Immature natural killer cell (primary cell): Measurements from ENCODE around the gene TMPRSS6. TPM values are rescaled to one million over a fixed set of nuclear protein-coding genes. Genes with fewer than 3 reads are reported as not detected.

Source experiments
- DNase-seq, 3 donors: peaks; one replicate each; pipeline ENCODE4 v3.0.0; 2022; ENCODE audit warnings: mixed read lengths in 1 of 3
- H3K27ac Mint-ChIP-seq, 6 donors: one replicate each; pipeline ENCODE4 v1.8.0; 2020; ENCODE audit warnings: mixed read lengths in 6 of 6, mild to moderate bottlenecking in 5 of 6, inconsistent platforms in 4 of 6, moderate library complexity in 3 of 6
- H3K27me3 Mint-ChIP-seq, 3 donors: one replicate each; pipeline ENCODE4 v1.8.0; 2020 to 2021; ENCODE audit warnings: low read depth in 3 of 3, mild to moderate bottlenecking in 3 of 3, mixed read lengths in 3 of 3, moderate library complexity in 3 of 3, inconsistent platforms in 1 of 3
- H3K36me3 Mint-ChIP-seq, 3 donors: one replicate each; pipeline ENCODE4 v1.8.0; 2020; ENCODE audit warnings: mixed read lengths in 3 of 3, inconsistent platforms in 2 of 3, mild to moderate bottlenecking in 2 of 3
- H3K4me1 Mint-ChIP-seq, 2 donors: one replicate each; pipeline ENCODE4 v1.8.0; 2020; ENCODE audit warnings: inconsistent platforms in 2 of 2, mild to moderate bottlenecking in 2 of 2, mixed read lengths in 2 of 2, moderate library complexity in 1 of 2
- H3K4me3 Mint-ChIP-seq, 5 donors: one replicate each; pipeline ENCODE4 v1.8.0; 2020; ENCODE audit warnings: mild to moderate bottlenecking in 5 of 5, mixed read lengths in 5 of 5, inconsistent platforms in 3 of 5, moderate library complexity in 3 of 5
- H3K9me3 Mint-ChIP-seq, 6 donors: one replicate each; pipeline ENCODE4 v1.8.0; 2020; ENCODE audit warnings: mild to moderate bottlenecking in 6 of 6, mixed read lengths in 6 of 6, inconsistent platforms in 4 of 6, moderate library complexity in 3 of 6
- polyA plus RNA-seq, 3 donors: library from polyadenylated mRNA; unstranded; fragments of 300-500 nt; fragmentation: Illumina TruSeq; gene quantifications; one replicate each; pipeline ENCODE4 v1.2.3, GENCODE V29; 2021

Gene TMPRSS6
- polyA plus RNA-seq, 3 donors from 2014 or later = 0.28 to 0.52 TPM; not detected in 1

- no peak for DNase-seq
- H3K4me3 Mint-ChIP-seq = peak overlapping the region; percentile 18 to 76 (median 60)
- H3K36me3 Mint-ChIP-seq = peaks cover 40 to 80% (median 42%) of the 10 kb centered on the region in 3 donors
- peaks cover 93 to 97% of the 10 kb centered on the region in 2 donors for H3K4me1 Mint-ChIP-seq
- H3K27me3 Mint-ChIP-seq = peaks cover 16 to 44% (median 26%) of the 10 kb centered on the region in 3 donors
- peaks cover 0 to 1% (median 0%) of the 10 kb centered on the region in 6 donors for H3K9me3 Mint-ChIP-seq
- H3K27ac Mint-ChIP-seq = peak overlapping the region; percentile 92 to 97 (median 95)
Measured at GRCh38 chr22:37137131-37137530, 27.6 kb upstream of the TMPRSS6 start.

DNA sequence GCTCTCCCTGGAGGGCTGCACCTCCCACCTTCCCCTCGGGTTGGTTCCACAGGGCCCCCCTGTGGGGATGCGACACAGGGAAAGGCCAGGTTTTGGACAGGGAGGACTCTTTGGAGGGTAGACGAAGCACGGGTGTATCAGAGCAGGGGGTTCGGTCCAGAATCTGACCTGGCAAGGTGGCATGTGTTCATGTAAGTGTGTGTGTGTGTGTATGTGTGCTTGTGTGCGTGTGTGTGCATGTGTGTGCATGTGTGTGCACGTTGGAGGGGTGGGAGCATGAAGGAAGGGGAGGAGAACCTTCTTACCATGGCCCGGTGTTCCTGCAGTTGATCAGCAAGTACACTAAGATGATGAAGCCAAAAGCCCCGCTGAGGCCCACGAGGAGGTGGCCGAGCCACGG is 25.5 kb upstream of the TMPRSS6 start:
- Mint-ChIP-seq H3K4me3 (peak overlapping the region in 4 of 5 donors; percentile 16 to 49 (median 30)), H3K9me3 (peaks cover 0 to 1% (median 0%) of the 10 kb centered on the region in 6 donors), H3K36me3 (peaks cover 43 to 78% (median 44%) of the 10 kb centered on the region in 3 donors), H3K27me3 (peaks cover 18 to 46% (median 30%) of the 10 kb centered on the region in 3 donors), H3K4me1 (peaks cover 95% of the 10 kb centered on the region in 2 donors), H3K27ac (peak overlapping the region; percentile 90 to 96 (median 92))
- peak in 1 of 3 donors; percentile 15 for DNase-seq

GRCh38 chr22:37133304-37134018 is 23.9 kb upstream of the TMPRSS6 start:
- Mint-ChIP-seq H3K27me3 (peaks cover 21 to 43% (median 23%) of the 10 kb centered on the region in 3 donors), H3K27ac (peak overlapping the region; percentile 90 to 96 (median 94)), H3K4me1 (peaks cover 86 to 89% of the 10 kb centered on the region in 2 donors), H3K4me3 (peak overlapping the region in 4 of 5 donors; percentile 8 to 68 (median 46)), H3K9me3 (peaks cover 0 to 1% (median 0%) of the 10 kb centered on the region in 6 donors), H3K36me3 (peaks cover 39 to 66% (median 39%) of the 10 kb centered on the region in 3 donors)
- DNase-seq = peak in 2 of 3 donors; percentile 44 to 60

GRCh38 chr22:37132773-37133172 is 23.3 kb upstream of the TMPRSS6 start:
- DNase-seq = no peak
- H3K27me3 Mint-ChIP-seq = peaks cover 20 to 39% (median 22%) of the 10 kb centered on the region in 3 donors
- H3K36me3 Mint-ChIP-seq = peaks cover 32 to 59% (median 32%) of the 10 kb centered on the region in 3 donors
- H3K9me3 Mint-ChIP-seq = peaks cover 0 to 1% (median 0%) of the 10 kb centered on the region in 6 donors
- peak overlapping the region; percentile 90 to 96 (median 94) for H3K27ac Mint-ChIP-seq
- peak overlapping the region in 3 of 5 donors; percentile 26 to 68 (median 36) for H3K4me3 Mint-ChIP-seq
- peaks cover 80 to 85% of the 10 kb centered on the region in 2 donors for H3K4me1 Mint-ChIP-seq

DNA sequence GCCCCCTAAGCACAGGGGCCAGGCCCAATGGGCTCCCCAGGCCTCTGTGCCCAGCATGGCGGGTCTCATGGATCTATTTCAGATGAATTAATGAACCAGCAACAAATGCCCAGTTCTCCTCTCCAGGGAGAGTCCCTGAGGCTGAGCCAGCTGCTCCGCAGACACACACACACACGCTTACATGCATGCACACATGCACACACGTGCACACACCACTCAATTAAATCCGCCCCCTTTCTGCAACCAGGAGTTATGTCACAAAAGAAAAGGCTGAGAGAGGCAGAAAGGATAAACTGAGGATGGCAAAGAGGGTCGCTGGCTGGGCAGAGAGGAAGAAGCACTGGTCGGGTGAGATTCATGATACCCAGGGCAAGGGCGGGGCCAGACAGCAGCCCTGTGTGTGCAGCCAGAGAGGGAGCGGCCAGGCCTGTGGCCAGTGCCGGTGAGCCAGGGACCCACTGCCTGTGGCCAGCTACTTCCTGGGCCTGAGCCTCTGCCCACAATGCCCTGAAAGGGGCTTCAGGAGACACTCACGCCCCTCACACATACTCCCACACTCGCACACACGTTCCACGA is 20.4 kb upstream of the TMPRSS6 start:
- Mint-ChIP-seq H3K4me3 (peak overlapping the region in 3 of 5 donors; percentile 19 to 48 (median 48)), H3K4me1 (peaks cover 82 to 84% of the 10 kb centered on the region in 2 donors), H3K27ac (peak overlapping the region; percentile 79 to 95 (median 90)), H3K36me3 (peaks cover 18 to 56% (median 19%) of the 10 kb centered on the region in 3 donors), H3K27me3 (peaks cover 22 to 36% (median 27%) of the 10 kb centered on the region in 3 donors), H3K9me3 (peaks cover 0 to 1% (median 0%) of the 10 kb centered on the region in 6 donors)
- no peak for DNase-seq

DNA sequence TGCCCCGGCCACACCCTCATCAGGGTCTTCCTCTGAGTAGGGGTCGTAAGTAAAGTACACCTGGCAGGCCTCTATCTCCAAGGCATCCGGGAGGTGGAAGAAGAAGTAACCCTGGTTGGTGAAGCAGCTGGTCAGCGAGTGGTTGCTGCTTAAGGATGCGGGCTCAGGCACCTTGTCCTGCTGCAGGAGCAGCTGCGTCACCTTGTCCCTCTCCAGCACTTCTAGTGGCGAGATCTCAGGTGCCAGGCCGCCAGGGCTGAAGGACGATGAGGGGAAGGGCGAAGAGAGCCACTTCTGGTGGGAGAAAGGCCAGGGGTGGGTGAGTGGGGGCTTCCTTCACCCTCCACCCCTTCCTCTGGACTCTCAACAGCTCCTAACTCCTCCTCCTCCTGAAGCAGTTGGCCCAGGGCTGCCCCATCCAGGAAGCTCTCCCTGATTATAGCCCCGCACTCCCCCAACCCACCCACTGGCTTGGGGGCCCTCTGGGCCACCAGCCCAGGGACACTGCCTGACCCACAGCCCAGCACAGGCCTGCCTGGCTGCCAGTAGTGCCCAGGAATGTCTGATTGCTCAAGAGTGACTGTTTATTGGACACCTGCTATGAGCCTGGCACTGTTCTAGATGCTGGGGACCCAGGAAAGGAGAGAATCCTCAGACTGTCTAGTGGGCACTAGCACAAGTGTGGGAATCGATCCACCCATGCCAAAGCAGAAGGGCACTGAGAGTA is 19.2 kb upstream of the TMPRSS6 start:
- no peak for DNase-seq
- Mint-ChIP-seq H3K9me3 (peaks cover 0 to 1% (median 0%) of the 10 kb centered on the region in 6 donors), H3K36me3 (peaks cover 12 to 45% (median 18%) of the 10 kb centered on the region in 3 donors), H3K4me3 (peak overlapping the region in 1 of 5 donors; percentile 21), H3K4me1 (peaks cover 82 to 84% of the 10 kb centered on the region in 2 donors), H3K27ac (peak overlapping the region in 5 of 6 donors; percentile 36 to 90 (median 78)), H3K27me3 (peaks cover 22 to 45% (median 26%) of the 10 kb centered on the region in 3 donors)

DNA sequence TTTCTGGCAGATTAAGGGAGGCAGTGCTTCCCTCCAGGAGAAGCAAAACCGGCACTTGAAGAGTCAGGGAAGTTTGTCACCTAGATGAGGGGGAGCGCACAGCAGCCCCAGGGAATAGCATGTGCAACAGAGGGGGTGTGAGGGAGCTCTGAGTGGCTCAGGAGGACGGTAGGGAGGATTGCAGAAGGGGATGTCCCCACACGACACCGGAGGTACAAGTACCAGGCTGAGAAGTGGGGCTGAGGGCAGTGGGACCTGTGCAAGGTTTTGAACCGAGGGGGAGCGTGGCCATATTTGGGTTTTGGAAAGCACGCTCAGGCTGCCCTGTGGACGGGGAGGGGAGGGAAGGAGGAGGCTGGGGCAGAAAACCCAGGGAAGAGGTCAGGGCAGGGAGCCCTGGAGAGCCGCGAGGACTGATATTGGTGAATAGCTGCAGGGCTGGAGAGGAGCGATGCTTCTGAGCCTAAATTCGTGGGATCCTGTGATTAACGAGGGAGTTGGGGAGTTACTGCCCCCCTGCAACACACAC is 17.9 kb upstream of the TMPRSS6 start:
- Mint-ChIP-seq H3K4me1 (peaks cover 82 to 84% of the 10 kb centered on the region in 2 donors), H3K27ac (peak overlapping the region; percentile 87 to 99 (median 92)), H3K4me3 (peak overlapping the region in 2 of 5 donors; percentile 42 to 58), H3K36me3 (peaks cover 8 to 33% (median 9%) of the 10 kb centered on the region in 3 donors), H3K9me3 (no peaks in the 10 kb centered on the region), H3K27me3 (peaks cover 20 to 43% (median 26%) of the 10 kb centered on the region in 3 donors)
- no peak for DNase-seq

DNA sequence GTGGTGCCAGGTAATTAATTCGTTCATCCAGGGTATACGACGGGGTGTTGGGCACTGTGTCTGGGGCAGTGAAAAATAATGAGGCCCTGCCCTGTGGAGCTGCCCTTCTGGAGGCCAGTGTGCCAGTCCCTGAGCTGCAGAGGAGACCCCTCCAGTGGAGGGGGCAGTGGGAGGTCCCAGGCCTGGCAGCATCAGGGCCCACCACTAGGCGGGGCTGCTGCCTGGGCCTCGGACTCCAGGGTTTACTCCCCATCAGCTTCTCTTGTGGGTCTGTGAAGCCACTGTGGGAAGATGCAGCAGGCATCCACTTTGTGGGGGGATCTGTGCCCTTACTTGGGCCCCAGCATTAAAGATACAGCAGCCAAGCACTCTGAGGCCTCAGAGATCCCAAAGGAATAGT is 17.4 kb upstream of the TMPRSS6 start:
- Mint-ChIP-seq H3K36me3 (peaks cover 4 to 29% (median 8%) of the 10 kb centered on the region in 3 donors), H3K4me3 (no peak overlapping the region), H3K27ac (peak overlapping the region; percentile 87 to 99 (median 92)), H3K27me3 (peaks cover 20 to 44% (median 26%) of the 10 kb centered on the region in 3 donors), H3K4me1 (peaks cover 82 to 84% of the 10 kb centered on the region in 2 donors), H3K9me3 (no peaks in the 10 kb centered on the region)
- peak in 2 of 3 donors; percentile 32 to 54 for DNase-seq

- Mint-ChIP-seq H3K4me1 (peaks cover 82 to 83% of the 10 kb centered on the region in 2 donors), H3K27me3 (peaks cover 19 to 41% (median 25%) of the 10 kb centered on the region in 3 donors), H3K4me3 (no peak overlapping the region)
Measured at GRCh38 chr22:37126383-37126782, 16.9 kb upstream of the TMPRSS6 start.

DNA sequence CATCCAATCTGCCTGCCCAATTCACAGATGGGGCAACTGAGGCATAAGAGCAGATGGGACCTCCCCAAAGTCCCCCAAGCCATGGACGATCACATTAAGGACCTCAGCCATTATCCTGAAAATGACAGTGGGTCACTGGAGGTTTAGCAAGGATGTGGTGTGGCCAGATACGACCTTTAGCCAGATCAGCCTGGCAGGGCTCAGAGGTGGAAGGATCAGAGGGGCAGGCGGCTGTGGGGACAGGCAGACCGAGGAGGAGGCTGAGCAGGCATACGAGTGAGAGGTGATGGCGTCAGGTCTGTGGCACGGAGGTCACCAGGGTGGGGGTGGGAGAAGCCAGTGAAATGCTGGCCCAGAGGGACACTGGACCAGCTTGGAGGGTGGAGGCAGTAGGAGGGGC is 14.1 kb upstream of the TMPRSS6 start:
- Mint-ChIP-seq H3K27ac (peak overlapping the region; percentile 92 to 99 (median 97)), H3K4me3 (no peak overlapping the region), H3K36me3 (peaks cover 0 to 20% (median 0%) of the 10 kb centered on the region in 3 donors), H3K4me1 (peaks cover 64% of the 10 kb centered on the region in 2 donors), H3K9me3 (no peaks in the 10 kb centered on the region), H3K27me3 (peaks cover 9 to 35% (median 21%) of the 10 kb centered on the region in 3 donors)
- DNase-seq = peak in 1 of 3 donors; percentile 50

More at GRCh38 chr22:37126383-37126782, 16.9 kb upstream of the TMPRSS6 start:
- Mint-ChIP-seq H3K9me3 (no peaks in the 10 kb centered on the region), H3K36me3 (peaks cover 2 to 27% (median 6%) of the 10 kb centered on the region in 3 donors), H3K27ac (peak overlapping the region; percentile 87 to 99 (median 92))
- peak in 1 of 3 donors; percentile 38 for DNase-seq

DNA sequence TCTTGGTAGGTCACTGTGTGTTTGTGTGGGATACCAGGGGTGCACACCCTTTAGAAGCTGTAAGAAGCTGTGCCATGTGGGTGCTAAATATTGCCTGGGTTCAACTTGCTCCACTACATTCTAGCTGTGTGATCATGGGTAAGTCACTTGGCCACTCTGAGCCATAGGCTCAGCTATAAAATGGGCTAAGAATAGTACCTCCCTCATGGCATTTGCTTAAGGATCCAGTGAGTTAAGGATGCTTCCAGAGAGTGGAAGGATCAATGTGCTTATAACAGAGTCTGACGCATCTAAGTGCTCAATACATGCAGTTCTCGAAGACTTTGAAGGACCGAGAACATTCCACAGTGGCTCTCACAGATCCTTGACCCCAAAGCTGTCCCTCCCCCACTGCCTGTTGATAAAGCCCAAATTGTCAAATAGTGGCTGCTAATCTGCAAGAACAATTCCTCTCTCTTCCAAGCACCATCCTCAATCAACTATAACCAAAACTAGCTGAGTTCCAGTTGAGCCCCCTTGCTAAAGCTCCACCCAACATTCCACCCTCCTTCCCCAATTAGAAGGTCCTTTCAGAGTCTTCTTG is 13.2 kb upstream of the TMPRSS6 start:
- DNase-seq = peak in 1 of 3 donors; percentile 12
- H3K27me3 Mint-ChIP-seq = peaks cover 6 to 33% (median 21%) of the 10 kb centered on the region in 3 donors
- peak overlapping the region; percentile 92 to 99 (median 97) for H3K27ac Mint-ChIP-seq
- H3K9me3 Mint-ChIP-seq = no peaks in the 10 kb centered on the region
- H3K4me3 Mint-ChIP-seq = peak overlapping the region in 4 of 5 donors; percentile 10 to 62 (median 49)
- peaks cover 0 to 28% (median 3%) of the 10 kb centered on the region in 3 donors for H3K36me3 Mint-ChIP-seq
- peaks cover 59 to 63% of the 10 kb centered on the region in 2 donors for H3K4me1 Mint-ChIP-seq

- peaks cover 0 to 24% (median 4%) of the 10 kb centered on the region in 3 donors for H3K36me3 Mint-ChIP-seq
- H3K27ac Mint-ChIP-seq = peak overlapping the region; percentile 92 to 99 (median 97)
- peaks cover 54 to 56% of the 10 kb centered on the region in 2 donors for H3K4me1 Mint-ChIP-seq
- peaks cover 6 to 29% (median 19%) of the 10 kb centered on the region in 3 donors for H3K27me3 Mint-ChIP-seq
- peak; percentile 90 to 93 (median 91) for DNase-seq
- peak overlapping the region; percentile 38 to 74 (median 59) for H3K4me3 Mint-ChIP-seq
- H3K9me3 Mint-ChIP-seq = no peaks in the 10 kb centered on the region
Measured at GRCh38 chr22:37121887-37122591, 12.5 kb upstream of the TMPRSS6 start.
